ENCODE data around the gene RETSAT. TPM values are rescaled to one million over a fixed set of nuclear protein-coding genes. Genes with fewer than 3 reads are reported as not detected.

RETSAT gene
- total RNA-seq (2022; extraction: Qiagen RNA extraction): 51.9 to 58.7 TPM (median 54.9 TPM) in 5 replicates

GRCh38 chr2:85354286-85355072, at the start of gene RETSAT, which contains the start of gene ELMOD3:
Gene RETSAT, minus strand, starts transcription at chr2:85354528. Its CDS starts 21 bp downstream, at chr2:85354507.
Gene ELMOD3, plus strand, starts transcription at chr2:85354769. Its CDS starts 2,430 bp downstream, at chr2:85357199.

GRCh38 chr2:85327822-85328617, 26.3 kb downstream of the RETSAT start, which contains the start of gene TGOLN2:
Gene TGOLN2, minus strand, starts transcription at chr2:85327989. Its CDS starts 27 bp downstream, at chr2:85327962.

Other genes starting within 250 kb of the RETSAT start
- gene TCF7L1, start 221.1 kb downstream of the RETSAT start, total RNA-seq (2022; extraction: Qiagen RNA extraction): 7.8 to 10.4 TPM (median 9.9 TPM) in 5 replicates
- 84.0 to 106 TPM (median 100 TPM) in 5 replicates for gene TGOLN2, start 26.5 kb downstream of the RETSAT start, total RNA-seq (2022; extraction: Qiagen RNA extraction)
- 9.8 to 12.7 TPM (median 11.2 TPM) in 5 replicates for gene ELMOD3, start 241 bp upstream of the RETSAT start, total RNA-seq (2022; extraction: Qiagen RNA extraction)
- gene CAPG, start 55.8 kb upstream of the RETSAT start, total RNA-seq (2022; extraction: Qiagen RNA extraction): 90.1 to 120 TPM (median 107 TPM) in 5 replicates
- gene SH2D6, start 64.2 kb upstream of the RETSAT start, total RNA-seq (2022; extraction: Qiagen RNA extraction): 0.56 to 1.8 TPM (median 0.92 TPM) in 5 replicates
- gene MAT2A, start 184.6 kb upstream of the RETSAT start, total RNA-seq (2022; extraction: Qiagen RNA extraction): 536 to 569 TPM (median 559 TPM) in 5 replicates
- gene GGCX, start 207.0 kb upstream of the RETSAT start, total RNA-seq (2022; extraction: Qiagen RNA extraction): 34.5 to 45.3 TPM (median 44.6 TPM) in 5 replicates
- 15.7 to 19.5 TPM (median 18.1 TPM) in 5 replicates for gene VAMP8, start 223.1 kb upstream of the RETSAT start, total RNA-seq (2022; extraction: Qiagen RNA extraction)
- 0.22 TPM in 1 of 5 replicates, not detected in the others for gene VAMP5, start 229.9 kb upstream of the RETSAT start, total RNA-seq (2022; extraction: Qiagen RNA extraction)
- 186 to 196 TPM (median 192 TPM) in 5 replicates for gene RNF181, start 241.2 kb upstream of the RETSAT start, total RNA-seq (2022; extraction: Qiagen RNA extraction)
- 11.9 to 16.0 TPM (median 15.1 TPM) in 5 replicates for gene TMEM150A, start 248.2 kb upstream of the RETSAT start, total RNA-seq (2022; extraction: Qiagen RNA extraction)

Measured in A549 treated with Mapracorat at 1 μM for 4 hours (cell line).